ENCODE measurements around the gene SPTBN1.
A peak's percentile ranks its signal among the peaks of the same experiment; 100 is the strongest.

Gene SPTBN1

DNA sequence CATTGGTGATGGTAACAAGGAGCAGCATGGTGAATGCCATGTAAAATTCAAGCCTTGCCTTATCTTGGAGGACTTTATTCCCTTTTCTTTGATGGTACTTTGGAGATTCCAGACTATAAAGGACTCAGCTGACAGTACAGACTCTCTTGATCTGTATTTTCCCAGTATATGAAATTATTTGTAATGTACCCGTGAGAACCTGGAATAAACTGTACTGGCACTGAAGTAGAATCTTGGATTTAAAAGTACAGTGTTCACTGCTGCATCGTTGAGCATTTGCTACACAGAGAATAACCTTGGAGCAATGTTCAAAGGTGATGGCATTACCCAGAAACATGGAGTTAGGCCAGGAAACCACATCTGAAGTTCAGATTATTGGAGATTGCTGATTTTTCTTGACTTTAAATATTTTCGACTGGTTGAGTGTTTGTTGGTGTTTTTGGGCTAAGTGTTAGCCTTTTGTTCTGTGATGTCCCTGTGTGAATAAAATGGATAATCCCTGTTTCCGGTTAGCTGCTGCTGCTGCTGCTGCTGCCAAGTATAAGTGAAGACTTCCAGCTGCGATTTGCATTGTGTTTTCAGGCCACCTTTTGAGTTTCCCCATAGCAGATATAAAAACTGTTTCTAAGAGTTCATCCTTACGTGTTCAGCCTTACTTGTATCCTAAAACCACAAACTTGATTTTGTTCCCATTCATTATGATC lies 122.0 kb downstream of the SPTBN1 start:
- no peak for DNase-seq

GRCh38 chr2:54578648-54579045 lies 122.5 kb downstream of the SPTBN1 start:
- no peak for DNase-seq

GRCh38 chr2:54579061-54579681 lies 123.0 kb downstream of the SPTBN1 start:
- DNase-seq = no peak

DNA sequence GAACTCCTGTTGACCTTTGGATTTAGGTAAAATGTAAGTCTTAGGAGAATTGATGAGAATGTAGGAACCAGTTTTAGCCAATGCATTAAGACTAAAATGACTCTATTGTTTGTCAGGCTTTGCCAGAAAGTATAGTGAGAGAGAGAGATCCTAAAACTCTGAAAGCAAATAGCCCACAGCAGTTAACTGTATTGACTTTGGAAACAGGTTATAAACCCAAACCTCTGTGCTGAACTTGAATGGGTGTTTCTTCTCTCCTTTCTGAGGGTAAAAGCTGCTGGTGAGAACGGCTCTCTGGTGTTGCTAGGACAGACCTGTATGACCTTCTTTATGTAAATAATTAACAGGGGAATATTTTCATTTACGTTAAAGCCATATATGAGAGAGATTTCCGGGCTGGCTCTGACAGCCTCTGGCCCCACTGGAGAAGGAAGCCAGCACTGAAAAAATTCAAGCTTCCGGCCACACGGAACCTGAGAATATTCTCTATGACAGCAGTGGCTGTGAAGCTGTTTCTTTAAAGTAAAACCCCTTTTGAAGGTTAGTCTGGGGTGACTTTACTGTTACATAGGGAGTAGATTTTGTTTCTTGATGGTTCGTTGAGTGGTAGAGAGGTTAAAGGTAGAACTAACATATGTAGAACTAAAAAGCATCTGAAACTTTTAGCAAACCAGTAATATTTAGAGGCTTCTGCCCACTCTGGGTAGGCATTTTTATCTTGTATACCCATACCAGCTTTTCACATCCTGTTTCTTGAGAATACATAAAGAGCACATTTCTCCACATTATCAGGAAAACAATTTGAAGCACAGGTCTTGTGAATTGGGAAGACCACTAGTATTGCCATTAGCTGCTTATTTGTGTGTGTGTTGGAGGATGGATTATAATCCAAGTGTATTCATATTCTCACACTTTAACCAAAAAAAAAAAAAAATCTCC lies 123.8 kb downstream of the SPTBN1 start:
- DNase-seq = no peak

GRCh38 chr2:54581326-54582039 lies 125.4 kb downstream of the SPTBN1 start:
- no peak for DNase-seq

DNA sequence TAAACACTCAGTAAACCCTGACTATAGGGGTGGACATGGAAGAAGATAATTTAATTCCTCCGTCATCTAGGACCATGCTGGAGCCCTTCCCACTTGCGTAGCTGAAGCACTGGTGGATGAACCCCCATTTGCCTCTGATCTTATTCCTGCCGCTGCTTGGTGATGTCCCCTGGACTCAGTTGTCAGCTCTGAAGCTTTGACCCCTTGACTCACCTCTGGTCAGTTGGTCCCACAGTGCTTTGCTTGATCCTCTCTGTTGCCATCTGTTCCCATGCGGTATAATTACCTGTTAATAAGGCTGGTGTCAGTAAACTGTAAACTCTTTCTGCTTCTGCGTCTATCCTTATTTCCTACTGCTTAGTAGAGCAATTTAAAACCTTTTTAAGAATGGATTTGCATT lies 126.9 kb downstream of the SPTBN1 start:
- no peak for DNase-seq

GRCh38 chr2:54584598-54584997 lies 128.5 kb downstream of the SPTBN1 start:
- no peak for DNase-seq

GRCh38 chr2:54585136-54585733 lies 129.1 kb downstream of the SPTBN1 start:
- no peak for DNase-seq

DNA sequence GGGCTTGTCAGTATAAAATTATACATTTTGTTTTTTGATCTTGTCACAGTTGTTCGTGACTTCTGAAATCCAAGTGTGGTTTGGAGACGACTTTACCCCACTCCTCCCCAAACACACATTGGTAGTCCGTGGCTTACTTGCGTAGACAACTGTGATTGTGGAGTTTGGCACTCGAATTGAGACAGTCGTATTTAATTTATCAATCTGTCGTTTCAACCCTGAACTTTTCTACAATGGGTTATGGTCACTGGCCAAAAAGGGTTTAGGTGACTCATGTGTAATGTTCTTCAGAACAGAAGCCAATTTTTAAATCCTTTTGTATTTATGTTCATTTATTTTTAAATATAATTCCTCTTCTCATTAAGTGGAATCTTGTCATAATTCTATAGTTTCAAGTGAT lies 129.9 kb downstream of the SPTBN1 start:
- DNase-seq = no peak

DNA sequence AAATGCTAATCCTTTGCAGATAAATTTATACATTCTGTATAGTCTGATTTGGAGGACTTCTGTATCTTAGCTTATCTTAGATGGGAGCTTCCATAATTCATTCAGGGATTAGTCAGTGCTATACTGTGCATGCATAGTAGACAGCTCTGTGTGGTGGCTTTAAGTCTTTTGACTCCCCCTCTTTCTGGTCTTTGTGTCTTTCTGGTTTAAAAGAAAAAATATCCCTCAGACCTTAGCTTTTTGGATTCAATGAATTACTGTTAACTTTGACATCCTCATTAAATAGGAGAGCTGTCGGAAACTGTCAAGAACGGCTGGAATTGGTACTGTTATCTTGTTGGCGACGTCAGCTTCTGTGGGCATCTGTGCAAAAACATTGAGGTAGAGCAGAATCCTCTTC lies 130.4 kb downstream of the SPTBN1 start:
- no peak for DNase-seq

GRCh38 chr2:54587171-54588016 lies 131.3 kb downstream of the SPTBN1 start:
- DNase-seq = no peak

DNA sequence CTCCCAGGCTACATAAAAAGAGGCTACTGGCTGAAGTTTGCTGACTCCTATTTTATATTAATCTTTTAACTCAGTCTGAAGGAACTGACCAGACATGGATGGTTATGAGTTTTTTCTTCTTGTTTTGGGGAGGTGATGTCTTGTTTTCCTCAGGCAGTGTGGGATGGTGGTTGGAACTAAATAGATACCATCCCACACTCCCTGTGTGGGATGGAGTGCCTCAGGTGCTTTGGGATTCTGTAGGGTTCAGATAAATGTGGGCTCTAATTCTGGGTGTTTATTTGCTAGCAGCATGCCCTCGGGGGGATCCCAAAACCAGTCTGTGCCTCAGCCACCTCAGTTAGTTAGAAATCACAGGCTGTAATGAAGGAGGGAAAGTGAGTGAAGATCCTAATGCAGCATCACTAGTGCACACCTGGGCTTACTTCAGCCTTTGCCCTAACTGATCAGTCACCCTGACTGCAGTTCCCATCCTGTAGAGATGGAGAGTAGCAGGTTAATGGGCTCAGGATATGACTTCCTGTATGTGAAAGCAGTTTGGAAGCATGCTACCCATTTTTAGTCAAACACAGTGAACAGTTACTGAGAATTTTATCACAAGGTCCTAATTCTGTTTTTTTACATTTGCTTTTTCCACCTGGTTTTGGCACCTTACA lies 132.2 kb downstream of the SPTBN1 start:
- no peak for DNase-seq

GRCh38 chr2:54589038-54589339 lies 132.9 kb downstream of the SPTBN1 start:
- DNase-seq = no peak

DNA sequence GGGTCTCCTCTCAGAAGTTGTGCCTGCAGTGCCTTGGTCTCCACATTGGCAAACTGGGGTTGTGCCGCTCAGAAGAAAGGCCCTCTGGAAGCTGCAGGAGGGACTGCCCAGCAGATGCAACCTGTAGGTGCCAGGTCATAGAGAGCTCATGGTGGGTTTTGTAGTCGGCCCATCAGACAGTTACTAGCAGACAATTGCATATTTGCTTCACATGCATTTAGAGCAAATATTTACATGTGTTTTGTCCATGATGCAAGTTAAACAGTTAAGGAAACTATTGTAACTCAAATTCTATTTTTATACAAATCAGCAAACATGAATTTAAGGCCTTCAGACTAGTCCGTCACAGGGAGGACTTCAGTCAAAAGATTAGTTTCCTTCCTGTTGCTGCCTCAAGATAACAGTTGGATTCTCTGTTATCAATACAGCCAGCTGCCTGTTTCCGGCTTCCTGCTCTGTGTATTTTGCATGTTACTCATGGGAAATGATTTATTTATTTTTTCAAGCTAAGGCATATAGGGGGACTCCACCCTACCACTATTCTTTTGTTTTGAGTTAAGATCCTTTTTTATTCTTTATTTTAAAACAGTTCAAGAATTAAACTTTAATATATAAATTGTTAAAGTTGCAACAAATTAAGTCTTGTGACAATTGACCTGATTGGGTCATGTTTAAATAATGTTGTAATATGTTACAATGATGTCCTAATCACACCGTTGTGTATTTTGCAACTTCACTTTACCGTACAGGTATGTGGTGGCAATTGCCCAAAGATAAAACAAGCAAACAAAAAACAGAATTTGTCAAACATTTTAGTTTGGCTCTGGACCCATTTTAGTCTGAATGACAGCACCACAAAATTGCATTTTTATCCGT lies 133.5 kb downstream of the SPTBN1 start:
- peak; percentile 43 for DNase-seq

- DNase-seq = no peak
These were observed 134.3 kb downstream of the SPTBN1 start for GRCh38 chr2:54590216-54591120.

DNA sequence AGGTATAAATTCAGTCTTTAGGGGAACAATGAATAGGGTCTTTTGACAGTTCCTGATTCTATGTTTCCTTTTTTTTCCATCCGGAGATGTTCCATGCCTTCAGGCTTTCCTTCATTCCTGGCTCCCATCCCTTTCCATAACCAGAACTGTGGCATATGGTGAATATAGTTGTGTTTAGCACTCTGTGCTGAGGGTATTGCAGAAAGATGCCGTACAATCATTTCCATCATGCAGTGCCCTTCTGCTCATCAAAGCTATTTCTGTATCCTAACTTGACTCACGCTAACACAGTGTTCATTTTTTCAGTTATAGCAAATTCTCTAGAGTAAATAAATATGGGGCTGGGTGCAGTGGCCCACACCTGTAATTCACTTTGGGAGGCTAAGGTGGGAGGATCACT lies 135.4 kb downstream of the SPTBN1 start:
- no peak for DNase-seq

DNA sequence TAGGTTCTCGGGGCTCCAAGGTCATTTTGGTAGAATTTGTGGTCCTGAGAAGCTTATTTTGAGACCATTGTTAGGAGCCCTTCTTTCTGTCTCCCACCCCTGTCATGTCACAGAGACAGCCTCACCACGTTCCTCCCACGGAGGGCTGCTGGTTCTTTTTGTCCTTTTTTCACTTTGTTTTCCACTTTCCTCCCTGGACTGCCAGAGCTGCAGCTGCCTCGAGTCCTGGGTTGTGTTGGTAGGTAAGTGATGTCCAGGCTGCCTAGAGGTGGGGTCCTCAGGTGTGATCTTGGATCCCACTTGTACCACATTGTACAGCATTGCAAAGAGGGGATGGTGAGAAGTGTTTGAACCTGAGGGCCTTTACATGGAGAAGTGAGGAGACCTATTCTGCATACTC lies 137.1 kb downstream of the SPTBN1 start:
- DNase-seq = no peak

DNA sequence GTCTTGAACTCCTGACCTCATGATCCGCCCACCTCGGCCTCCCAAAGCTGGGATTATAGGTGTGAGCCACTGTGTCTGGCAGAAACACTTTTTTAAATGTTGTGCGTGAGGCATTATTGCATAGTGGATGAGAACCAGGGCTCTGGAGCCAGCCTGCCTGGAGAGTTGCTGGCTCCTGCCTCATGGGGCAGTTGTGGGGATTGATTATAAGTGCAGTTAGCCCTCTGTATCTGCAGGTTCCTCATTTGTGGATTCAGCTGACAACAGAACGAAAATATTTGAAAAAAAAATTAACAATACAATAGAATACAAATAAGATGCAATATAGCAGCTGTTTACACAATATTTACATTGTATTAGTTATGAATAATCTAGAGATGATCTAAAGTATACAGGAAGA lies 137.9 kb downstream of the SPTBN1 start:
- no peak for DNase-seq
